HG03045 (cell line): ENCODE results near the gene OIT3.

Experiments
- ATAC-seq: cut with Tn5 transposase; IDR thresholded peaks from one replicate; pipeline ENCODE4 v1.9.1; 2021; ENCODE audit warnings: mild to moderate bottlenecking, moderate library complexity; ENCODE audit not compliant: unreplicated experiment

OIT3 gene

DNA sequence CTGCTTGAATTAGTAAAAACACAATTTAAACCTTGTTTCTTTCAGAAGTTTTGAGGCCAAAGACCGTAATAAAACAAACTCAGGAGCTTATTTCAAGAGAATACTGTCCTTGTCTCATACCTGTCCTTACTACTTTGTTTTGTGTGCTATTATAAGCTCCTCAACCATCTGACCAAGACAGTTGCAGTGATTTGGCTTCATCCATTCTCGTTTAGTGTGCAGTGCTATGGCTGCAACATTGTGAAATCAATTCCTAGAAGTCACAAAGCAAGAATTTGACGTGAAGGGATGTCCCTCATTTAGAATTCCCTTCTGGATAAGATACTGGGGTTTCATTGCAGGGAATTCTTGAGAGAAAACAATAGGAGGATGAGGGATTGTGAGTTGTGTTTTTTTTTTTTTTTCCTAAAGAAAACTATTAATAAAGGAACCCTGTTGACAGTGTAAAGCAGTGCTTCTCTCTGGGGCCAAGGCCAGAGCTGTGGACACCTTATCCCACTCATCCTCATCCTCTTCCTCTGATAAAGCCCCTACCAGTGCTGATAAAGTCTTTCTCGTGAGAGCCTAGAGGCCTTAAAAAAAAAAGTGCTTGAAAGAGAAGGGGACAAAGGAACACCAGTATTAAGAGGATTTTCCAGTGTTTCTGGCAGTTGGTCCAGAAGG is at the start of gene OIT3:
TSS of gene OIT3 (plus strand) at position 604 of the 663 bp plus-strand sequence. CDS start 60 bp downstream, outside the sequence.
- ATAC-seq = no peak

DNA sequence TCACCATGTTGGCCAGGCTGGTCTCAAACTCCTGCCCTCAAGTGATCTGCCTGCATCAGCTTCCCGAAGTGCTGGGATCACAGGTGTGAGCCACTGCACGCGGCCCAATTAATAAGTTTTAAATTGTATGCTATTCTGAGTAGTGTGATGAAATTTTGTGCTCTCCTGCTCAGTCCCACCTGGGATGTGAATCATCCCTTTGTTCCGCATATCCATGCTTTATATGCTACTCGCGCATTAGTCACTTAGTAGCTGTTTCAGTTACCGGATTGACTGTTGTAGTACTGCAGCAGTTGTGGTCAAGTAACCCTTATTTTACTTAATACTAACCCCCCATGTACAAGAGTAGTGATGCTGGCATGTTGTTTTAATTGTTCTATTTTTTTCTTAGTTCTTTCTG is 47.3 kb upstream of the OIT3 start:
- ATAC-seq = no peak

DNA sequence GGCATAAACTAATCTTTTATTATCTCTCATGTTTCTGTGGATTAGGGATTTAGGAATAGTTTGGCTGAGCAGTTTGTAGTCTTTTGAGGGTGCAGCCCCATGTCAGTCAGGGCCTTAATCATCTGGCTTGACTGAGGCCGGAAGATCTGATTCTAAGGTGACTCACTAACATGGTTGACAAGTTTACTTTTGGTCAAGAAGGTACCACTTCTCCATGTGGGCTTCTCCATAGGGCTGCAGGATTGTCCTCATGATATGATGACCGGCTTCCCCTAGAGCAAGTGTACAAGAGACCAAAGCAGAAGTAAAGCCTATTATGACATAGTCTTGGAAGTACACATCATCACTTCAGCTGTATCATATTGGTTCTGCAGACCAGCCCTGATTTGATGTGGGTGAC is 45.9 kb upstream of the OIT3 start:
- ATAC-seq = no peak

DNA sequence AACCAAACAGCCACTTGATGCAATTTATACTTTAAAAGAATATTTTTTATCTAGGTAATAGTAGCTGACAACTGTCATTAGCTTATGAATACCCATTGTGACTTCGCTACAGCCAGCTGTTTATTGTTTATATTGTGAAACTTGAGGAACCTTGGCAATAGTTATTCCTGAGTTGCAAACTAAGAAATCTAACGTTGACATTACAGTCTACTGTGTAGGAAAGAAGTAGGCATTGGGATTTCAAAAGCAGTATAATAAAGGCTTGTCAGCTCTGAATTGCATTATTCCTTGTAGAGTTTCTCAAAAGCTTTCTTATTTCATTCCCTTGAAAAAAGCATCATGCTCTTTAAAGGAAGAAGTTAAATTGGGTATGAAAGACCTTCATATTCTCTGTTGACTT is 42.7 kb upstream of the OIT3 start:
- no peak for ATAC-seq

DNA sequence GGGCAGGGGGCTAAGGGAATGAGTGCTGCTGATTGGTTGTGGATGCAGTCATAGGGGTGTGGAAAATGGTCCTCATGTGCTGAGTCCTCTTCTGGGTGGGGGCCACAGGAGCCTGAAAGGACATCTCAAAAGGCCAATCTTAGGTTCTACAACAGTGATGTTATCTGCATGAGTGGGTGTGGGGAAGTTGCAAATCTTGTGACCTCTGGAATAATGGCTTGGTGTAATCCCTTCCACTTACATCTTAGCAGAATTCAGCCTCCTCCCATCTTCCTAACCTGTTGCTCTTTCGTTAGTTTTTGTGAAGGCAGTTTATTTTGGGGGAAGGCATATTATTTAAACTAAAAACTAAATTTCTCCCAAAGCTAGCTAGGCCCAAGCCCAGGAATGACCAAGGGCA is 42.0 kb upstream of the OIT3 start:
- no peak for ATAC-seq

DNA sequence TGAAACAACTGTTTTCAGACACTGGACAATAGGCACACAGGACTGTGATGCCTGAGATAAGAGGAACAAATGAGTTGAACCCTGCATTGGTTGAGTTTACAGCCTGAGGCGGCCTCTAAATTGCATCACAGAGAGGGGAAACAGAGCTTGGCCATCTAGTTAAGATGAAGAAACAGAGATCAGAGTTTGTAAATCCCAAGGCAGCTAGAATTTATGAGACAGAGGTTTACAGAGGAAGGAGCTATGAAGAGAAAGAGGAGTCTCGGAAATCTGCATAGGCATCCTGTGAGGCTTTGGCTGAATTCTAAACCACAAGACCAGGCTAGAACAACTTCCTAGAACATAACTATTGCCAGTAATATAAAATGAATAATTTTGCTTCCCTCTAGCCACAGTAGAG is 41.0 kb upstream of the OIT3 start:
- no peak for ATAC-seq

DNA sequence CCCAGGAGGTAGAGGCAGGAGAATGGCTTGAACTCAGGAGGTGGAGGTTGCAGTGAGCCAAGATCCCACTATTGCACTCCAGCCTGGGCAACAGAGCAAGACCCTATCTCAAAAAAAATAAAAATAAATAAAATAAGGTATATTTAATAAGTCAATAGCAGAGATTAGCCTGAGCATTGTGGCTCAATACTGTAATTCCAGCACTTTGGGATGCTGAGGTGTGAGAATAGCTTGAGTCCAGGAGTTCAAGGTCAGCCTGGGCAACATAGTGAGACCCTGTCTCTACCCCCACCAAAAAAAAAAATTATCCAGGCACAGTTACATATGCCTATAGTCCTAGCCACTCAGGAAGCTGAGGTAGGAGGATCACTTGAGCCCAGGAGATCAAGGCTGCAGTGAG is 38.4 kb upstream of the OIT3 start:
- no peak for ATAC-seq

DNA sequence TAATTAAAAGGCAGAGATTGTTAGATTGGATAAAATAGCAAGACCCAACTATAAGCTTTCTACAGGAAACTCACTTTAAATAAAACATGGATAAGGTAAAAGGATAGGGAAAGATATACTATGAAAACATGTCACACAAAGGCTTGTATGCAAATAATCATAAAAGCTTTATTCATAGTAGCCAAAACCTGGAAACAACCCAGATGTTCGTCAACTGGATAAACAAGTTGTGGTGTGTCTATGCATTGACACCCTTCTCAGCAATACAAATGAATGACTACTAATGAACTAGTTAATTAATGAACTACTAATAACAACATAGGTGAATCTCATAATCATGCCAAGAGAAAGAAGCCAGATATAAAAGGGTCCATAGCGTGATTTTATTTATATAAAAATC is 37.7 kb upstream of the OIT3 start:
- ATAC-seq = no peak

DNA sequence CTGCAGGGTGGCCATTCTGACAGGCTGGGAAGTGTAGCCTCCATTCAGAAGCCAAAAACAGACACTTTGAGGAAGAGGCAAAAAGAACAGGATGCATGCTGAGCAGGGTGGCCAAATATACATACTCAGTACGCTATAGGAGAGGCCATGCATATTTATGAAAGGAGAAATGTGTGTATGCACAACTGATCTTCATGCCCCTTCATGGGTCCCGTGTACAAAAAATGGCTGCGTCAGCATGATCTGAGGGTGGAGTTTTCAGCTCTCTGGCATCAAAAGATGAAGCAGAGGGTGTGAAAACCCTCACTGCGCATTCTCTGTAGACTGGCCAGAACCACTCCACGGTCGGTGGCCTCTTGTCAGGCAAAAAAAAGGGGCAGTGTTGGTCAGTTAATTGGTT is 35.5 kb upstream of the OIT3 start:
- no peak for ATAC-seq

DNA sequence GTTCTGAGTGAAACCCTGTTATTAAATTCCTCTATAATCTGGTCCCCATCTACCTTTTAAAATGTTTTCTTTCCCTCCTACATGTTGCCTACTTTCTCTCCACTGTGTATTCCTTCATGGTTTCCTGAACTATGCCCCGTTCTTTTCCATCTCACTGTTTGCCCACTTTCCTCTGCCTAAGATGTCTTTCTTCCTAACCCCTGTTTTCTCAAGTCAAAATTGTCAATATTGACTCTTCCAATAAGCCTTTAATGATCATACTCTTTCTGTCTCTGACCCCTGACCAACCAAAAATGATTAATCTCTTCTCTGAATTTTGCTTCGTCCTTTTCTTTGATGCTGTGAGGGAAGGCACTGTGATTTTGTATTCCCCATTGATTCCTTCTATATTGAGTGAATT is 30.6 kb upstream of the OIT3 start:
- no peak for ATAC-seq

DNA sequence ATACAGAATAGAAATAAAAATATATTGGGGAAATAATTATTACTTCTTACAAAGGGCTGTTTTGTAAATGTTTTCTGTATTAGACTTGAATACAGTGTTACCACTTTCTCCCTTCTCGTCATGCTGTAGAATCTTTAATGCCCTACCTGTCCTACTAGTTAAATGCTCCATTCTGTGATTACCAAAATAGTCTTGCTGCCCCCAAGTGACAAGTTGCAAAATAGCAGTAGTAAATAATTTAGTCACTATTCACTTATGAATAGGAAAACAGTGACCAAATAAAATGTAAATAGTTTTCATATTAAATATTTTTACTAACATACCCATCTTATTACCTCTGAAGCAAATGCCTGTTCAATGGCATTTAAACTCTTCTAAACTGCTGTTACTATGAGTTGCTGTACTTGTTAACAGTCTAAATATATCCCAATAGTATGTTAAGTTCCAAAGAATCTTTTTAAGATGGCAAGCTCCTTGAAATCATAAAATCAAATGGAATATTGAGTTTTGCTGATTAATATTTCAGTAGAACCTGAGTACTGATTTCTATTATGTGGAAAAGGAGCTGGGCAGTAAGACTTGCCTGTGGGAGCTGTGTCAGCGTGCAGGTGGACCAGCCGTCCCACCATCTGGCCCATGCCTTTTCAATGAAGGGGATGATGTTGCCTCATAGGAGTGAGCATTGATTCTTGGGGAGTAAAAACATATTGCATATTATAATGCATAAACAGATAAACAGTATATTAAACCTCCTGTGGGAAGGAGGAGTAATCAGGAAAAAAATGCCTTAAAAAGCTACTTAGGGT is 18.1 kb upstream of the OIT3 start:
- ATAC-seq = no peak

DNA sequence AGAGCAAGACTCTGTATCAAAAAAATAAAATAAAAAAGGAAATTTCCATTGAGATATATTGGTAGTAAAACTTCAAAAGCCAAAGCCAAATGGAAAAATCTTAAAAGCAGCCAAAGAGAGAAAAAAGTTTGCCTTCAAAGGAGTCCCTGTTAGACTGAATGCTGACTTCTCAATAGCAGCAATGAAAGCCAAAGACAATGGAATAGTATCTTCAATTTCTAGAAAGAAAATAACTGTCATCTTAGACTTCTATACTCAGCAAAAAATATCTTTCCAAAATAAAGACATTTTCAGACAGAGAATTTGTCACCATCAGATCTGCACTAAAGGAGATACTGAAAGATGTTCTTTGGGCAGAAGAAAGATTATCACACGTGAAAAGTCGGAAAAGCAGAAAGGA is 14.3 kb upstream of the OIT3 start:
- ATAC-seq = no peak

DNA sequence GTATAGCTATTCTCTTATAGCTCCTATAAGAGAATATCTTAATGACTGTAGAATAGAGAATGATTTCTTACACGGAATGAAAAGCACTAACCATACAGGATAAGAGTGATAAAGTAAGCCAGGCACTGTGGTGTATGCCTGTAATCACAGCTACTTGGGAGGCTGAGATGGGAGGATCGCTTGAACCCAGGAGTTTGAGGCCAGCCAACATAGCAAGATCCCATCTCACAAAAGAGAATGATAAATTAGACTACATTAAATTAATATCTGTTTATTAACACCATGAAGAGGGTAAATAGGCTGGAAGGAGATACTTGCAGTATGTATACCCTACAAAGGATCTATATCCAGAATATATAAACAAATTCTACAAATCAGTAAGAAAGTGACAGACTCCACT is 12.2 kb upstream of the OIT3 start:
- ATAC-seq = no peak

DNA sequence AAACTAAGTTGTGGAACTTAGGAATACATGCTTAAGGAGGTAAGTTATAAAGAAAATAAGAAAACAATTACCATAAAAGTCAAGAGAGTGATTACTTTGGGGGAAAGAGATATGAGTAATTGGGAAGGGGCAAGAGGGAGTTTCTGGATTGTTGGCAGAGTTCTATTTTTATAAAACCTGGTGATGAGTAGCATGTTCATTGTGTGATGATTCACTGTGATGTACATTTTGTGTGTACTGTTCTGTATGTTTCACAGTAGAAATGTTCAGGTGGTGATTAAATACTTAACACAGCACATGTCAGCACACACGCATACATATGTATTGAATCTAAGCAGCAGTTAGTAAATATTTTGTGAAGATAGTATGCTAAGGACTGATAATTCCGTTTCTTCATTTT is 9.7 kb upstream of the OIT3 start:
- no peak for ATAC-seq

DNA sequence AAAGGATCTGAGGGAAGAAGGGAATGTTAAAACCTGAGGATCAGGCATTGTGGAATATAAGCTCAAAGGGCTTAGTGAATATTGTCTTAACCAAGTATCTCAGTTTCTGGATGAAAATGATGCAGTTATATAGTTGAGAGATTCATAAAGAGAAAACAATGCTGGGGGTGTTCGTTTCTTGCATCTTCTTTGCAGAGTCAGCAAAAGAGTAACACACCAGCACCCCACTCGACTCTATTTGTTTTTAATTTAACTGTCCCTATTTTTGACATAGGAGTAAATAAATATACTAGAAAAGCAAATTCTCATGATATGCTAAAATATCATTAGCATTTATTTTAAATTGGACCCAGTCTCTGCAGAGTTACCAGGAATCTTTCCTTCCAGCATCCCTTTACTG is 7.6 kb upstream of the OIT3 start:
- no peak for ATAC-seq

DNA sequence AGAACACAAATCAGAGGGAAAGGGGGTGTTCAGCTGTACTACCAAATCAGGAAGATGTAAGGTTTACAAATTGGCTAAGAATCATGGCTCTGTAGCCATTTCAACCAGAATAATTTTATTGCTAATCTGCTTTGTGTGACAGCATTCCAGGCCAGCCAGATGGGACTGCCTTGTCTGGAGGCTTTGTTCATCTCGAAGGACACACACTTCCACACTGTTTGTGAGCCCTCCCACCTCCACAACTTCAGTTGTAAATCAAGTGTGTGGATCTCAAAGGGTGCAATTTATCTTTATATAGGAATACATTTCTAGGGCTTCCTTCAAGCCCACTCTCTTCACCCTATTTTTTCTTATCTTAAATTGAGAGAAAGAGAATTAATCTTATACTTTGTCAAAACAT is 6.9 kb upstream of the OIT3 start:
- ATAC-seq = no peak

DNA sequence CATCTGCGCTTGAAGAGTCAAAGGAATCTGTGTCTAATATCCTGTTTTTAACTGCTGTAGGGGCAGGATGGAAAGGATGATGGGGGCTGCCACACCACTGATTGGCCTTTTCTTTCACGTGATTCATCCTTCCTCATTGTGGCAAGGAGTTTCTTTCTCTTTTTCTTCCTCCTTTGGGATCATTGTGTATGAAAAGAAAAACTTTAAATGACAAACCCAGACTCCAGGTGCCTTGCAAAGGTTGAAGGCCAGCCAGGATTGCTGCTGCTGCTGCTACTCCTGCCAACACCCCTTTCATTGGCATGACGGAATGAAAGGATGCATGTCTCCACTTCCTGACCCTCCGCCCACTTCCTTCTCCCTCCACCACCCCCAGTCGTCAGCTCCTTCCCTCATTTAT is 6.5 kb upstream of the OIT3 start:
- no peak for ATAC-seq

DNA sequence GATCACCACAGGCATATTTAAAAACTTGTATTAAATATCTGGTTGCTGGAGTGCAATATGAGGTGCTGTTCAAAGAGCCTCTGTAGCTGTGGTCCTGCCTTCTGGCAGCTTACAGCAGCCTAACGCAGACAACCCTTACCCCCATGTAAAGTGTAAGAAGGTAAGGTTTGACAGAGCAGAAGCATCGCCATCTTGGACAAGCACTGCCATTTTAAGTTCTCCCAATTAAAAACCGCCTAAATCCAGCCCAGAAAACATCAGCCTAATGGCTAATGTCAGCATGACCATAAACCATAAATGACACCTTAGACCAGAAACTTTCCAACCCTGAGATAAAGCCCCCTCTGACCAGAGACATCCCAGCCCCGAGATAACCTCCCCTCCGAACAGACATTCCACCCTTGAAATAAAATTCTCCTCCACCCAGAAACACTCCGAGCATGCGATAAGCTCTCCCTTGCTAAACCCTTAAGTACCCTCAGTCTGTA is 5.3 kb upstream of the OIT3 start:
- ATAC-seq = no peak

DNA sequence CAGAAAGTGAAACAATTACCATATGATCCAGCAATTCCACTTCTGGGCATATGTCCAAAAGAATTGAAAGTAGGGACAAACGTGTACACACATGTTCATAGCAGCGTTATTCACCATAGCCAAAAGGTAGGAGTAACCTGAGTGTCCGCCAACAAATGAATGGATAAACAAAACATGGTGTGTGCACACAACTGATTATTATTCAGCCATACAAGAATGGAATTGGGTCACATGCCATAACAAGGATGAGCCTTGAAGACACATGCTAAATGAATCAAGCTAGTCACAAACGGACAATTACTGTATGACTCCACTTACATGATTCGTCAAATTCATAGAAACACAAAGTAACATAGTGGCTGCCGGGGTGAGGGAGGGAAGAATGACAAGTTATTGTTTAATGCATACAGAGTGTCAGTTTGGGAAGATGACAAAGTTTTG is 4.1 kb upstream of the OIT3 start:
- ATAC-seq = no peak

DNA sequence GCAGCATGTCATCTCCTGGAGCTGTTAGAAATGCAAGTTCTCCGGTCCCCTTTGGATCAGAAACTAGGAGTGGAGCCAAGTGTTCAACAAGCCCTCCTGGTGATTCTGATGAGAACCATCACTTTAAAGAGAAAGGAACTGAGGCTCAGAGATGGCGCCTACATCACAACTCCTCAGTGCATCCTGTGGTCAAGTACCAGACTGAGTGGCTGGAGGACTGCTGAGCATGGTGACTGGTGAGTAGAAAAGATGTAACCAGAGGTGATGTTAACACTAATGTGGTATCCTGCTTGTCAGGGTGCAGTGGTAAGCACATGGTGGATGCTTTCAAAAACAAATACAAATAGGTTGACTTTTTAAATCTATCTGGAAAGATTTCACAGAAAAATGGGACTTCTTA is 3.5 kb upstream of the OIT3 start:
- ATAC-seq = no peak

DNA sequence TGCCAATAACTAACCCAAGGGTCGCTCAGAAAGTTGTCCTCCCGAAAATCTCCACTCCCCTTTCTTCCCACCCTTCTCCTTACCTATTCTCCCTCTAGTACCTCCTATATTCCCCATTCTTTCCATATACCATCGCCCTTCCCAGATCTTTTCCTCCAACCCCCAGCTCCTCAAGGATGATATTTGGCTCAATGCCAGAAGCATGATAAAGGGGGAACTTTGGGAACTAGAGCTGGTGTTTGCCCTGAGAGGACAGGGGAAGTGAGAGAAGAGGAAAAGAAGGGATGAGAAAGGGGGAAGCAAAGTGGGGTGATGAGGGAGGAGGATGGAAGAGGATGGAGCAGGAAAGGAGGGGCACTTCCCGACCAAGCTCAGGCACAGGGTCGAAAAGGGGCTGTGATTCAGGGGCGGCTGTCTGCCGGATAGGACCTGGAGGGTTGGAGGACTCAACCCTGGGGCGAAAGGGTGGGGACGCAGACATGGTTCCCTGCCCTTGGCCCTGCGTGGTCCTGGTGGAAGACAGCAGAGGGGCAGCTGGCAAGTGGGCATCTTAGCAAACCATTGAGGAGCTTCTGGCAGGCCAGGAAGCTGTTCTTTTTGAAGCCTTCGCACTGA is 1.8 kb downstream of the OIT3 start:
- ATAC-seq = no peak

DNA sequence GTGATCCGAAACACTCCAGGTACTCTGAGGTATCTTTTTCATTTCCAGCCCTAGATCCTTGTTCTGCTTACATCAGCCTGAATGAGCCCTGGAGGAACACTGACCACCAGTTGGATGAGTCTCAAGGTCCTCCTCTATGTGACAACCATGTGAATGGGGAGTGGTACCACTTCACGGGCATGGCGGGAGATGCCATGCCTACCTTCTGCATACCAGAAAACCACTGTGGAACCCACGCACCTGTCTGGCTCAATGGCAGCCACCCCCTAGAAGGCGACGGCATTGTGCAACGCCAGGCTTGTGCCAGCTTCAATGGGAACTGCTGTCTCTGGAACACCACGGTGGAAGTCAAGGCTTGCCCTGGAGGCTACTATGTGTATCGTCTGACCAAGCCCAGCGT is 5.1 kb downstream of the OIT3 start:
- ATAC-seq = no peak
